ENCODE measurements around the gene AGT.
A peak's percentile ranks its signal among the peaks of the same experiment; 100 is the strongest.

Gene AGT

DNA sequence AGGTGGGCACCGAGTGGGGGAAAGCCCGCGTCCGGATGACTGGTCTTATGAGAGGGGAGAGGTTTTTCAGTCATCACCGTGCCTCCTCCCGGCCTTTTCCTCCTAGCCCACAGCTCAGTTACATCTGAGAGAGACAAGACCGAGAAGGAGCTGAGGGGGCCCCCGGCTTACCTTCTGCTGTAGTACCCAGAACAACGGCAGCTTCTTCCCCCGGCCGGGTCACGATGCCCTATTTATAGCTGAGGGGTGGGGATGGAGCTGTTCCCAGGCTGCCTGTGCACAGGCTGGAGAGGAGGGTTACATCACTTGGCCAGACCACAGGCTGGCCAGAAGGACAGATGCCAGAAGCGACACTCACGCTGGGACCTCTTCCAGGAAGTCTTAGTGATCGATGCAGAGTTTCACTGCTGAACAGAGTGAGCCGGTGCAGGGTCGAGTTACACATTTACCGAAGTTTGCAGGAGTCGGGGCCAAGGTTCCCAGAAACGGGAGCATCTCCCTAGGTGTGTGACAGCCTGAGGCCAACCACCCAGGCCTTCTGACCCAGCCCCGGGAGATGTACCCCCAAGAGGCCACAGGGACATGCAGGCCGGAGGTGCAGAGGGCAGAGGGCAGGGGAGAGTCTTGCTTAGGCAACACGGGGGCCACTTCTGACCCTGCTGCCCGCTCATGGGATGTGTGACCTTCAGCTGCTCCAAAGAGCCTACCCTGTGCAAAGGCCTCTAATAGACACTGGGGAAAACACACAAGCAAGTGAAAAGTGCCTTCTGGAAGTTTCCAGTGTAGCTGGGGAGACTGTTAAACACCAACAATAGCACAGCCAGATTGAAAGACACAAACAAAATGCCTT, at the start of gene AGT:
TSS of gene AGT (minus strand) at position 208 of the 850 bp plus-strand sequence. CDS start 3,299 bp downstream, outside the sequence.
- no peak for DNase-seq

DNA sequence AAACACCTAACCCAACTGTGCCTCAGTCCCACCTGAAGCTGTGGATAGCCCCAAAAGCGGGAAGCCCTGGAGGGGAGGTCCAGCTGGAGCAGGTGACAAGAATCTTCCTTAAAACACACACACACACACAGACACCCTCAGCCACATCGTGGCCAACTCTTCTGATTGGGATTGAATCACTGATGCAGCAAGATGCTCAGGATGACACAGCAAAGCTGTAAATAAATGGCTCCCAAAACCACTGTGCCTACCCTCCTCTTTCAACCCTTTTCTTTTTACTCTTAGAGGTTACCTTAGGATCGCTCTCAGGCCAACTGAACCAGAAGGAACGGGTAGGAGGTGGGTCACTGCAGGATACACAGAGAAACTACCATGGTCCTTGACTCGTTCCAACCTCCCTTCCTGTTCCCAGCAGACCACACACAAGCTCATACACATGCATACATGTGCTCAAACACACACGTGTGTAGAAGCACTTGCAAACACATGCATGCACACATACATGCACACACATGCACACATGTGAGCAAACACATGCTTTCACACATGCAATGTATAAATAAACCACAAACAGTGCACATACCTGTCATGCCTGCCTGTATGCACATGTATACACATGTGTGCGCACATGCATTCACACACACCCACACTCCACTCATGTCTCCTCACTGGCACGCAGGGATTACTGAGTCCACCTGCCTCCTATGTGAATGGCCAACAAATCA, 47.7 kb upstream of the AGT start:
- no peak for DNase-seq

DNA sequence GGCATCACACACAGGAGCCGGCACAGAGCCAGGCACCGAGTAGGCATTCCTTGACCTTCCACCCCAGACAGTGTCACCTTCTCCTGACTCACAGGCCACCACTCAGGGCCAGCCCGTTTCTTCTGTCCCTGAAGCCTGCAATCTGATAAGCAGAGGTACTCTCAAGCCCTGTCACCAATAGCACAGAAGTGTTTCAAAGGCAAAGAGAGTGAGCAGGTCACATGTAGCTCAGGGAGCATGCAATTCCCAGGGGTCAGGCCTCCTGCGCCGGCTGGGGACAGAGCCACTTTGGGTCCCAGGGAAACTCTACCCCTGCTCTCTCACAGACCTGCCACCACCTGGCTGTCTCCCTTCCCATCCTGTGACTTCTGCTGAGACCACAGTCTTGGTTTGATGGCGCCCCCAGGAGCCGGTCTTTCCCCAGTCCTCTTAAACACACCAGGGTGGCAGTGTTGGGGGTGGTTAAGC, 46.5 kb upstream of the AGT start:
- peak; percentile 72 to 88 for DNase-seq

DNA sequence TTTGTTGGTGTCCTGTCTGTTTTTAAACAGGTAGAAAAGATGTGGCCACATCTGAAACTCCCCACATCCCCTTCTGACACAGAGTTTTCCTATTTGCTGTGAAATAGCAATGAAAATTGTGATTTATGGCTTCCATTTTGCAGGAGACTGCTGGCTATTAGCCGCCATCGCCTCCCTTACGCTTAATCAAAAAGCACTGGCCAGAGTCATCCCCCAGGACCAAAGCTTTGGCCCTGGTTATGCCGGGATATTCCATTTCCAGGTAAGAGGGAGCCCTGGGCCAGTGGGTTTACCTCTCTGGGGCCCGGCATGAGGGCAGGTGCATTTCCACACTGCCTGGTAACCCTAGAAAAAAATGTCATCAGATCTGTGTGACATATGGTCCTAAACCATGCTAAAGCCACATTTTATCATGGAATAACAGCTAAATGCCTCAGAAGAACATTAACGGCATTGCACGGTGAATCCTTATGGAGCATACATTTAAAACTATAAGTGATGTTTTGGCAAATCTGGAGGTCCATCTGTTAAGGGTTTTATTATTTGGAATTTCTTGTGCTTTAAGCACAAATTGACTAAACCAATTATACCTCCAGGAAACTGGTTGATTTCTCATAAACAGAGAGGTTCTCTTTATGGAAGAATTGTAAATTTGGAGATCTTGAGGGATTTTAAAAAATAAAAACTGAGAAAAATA, 45.6 kb upstream of the AGT start:
- peak; percentile 69 to 94 for DNase-seq

DNA sequence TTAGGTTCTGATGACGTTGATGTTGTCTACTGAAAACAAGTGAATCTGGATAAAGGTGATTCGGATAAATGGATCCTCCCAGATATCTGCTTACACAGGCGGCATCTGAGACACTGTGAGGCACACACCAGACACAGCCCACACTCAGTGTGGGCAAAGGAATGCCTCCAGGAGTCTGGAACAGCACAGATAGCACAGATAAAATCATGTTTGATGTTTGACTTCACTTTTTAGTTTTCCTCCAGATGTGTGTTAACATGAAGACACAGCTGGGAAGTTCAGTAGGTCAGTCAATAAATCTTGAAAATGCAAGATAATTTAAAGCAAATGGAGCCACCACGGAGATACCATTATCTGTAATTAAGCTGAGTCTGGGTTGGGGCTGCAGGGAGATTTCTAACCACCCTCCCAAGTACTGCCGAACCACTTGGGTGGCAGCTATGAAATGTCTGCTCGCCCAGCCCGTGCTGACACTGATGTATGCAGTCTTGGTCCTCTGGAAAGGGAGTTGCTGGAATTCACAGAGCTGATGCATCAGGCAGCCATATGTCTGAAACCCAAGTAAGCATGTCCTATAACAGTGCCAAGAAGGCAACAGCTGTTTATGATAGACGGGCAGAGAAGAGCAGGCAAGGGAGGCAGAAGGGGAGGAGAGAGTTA, 44.9 kb upstream of the AGT start:
- DNase-seq = peak; percentile 86 to 96

DNA sequence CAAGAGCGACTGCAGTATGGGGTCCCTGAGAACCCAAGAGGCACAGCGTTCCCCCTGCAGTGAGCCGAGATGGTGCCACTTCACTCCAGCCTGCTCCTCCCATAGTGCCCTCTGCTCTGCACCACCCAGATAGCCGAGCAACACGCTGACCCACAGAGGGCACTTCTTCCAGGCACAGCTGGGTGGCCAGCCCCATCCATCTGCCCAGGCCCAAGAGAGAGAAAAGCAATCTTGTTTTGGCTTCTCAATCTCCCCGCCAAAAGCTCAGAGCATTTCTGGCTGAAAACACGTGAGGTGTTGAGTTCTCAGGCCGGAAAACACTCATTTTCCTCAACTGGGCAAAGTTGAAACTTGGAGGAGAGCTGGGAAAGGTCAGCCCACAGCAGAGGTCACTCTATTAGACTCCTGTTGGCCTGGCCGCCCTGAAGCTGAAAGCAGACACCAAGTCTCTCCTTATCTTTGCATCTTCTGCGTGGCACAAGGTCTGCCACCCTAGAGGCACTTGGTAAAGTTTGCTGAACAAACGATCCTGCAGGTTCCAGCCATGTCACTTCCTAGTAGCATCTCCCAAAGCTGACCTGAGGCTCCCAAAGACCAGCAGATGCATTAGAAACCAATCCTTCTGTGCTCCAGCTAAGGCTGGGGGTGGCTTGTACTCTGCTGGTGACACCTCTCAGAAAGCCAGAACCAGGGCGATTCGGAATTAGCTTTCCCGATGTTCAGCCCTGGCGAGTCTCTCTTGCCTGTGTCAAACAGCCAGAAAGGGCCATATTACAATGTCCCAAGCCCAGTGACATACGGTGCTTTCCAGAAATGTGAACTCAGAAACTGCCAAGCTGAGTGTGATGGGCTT, 44.2 kb upstream of the AGT start:
- DNase-seq = peak in 1 of 2 experiments; percentile 29

DNA sequence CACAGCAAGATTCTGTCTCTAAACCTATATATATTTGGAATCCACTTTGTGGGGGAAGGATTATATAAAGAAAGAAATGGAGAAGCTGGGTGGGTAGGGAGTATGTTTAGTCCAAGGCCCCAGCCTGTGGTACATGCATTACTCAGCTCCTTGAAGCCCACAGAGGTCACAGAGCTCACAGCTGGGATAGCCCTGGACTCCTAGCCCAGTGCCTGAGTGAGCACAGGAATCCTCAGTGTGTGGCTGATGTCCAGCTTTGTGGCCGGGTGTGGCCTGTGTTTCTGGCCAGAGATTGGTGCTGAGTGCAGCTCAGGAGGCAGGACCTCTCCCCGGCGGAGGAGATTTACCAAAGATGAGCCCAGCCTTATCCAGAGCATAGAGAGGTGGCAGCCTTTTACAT, 40.9 kb upstream of the AGT start:
- DNase-seq = no peak

DNA sequence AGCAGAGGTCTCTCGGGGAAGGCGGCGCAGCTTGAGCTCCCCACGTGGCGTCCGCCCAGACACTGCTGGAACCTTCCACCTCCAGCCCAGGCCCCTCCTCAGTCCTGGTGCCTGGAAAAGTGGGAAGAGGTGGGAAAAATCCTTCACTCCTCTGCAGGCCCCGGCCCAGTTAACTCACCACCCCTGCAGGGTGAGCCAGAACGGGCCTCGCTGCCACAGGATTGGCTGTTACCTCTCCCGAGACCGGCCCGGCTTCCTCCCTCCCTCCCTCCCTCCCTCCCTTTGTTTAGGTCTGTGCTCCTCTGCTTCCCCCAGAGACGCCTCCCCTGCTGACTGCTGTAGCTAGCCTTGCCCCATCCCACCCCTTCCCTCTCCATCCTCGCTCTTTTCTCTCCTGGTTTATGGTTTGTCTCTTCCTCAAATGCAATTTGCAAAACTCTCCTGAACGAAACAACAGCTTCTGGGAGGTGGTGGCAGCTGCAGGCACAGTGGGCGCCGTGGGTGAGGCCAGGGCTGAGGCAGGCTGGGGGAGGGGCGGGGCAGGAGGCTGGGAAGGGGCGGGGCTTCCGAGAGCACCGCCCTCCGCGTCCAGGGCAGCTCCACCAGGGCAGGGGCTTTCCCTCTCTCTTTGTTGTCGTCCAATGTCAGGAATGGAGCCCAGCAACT, 39.8 kb upstream of the AGT start:
- DNase-seq = peak; percentile 18 to 58

DNA sequence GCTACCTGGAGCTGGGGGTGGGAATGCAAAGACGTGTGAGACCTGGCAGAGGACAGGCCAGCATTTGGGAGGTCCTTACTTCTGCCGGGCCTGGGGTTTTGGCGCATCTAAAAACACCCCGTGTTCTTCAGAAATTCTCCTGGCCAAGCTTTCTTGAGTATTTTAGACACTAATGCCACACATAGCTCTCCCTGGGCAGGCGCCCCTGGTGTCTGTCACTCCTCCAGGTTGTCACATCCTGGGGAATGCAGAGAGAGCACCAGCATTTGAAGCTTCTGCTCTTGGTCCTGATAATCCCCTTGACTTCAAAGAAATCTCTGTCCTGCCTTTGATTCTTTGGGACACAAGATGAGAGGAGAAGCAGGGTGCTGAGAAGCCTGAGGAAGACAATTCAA, 39.3 kb upstream of the AGT start:
- DNase-seq = no peak

DNA sequence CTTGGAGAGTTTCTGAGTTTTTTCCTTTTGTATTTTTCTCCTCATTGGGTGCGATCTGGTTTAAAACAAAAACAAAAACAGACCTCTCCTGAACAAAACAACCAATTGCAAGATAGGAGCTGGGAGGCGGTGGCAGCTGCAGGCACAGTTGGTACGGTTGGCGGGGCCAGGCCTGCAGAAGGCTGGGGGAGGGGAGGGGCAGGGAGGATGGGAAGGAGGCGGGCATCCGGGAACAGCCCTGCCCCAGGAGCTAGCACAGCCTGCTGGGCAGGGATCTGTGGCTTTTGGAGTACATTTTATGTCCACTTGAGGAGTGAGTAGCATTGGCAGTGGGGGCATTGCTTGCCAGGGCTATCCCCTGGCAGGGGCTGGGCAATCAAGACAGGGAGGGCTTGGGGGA, 38.5 kb upstream of the AGT start:
- peak; percentile 75 to 93 for DNase-seq

DNA sequence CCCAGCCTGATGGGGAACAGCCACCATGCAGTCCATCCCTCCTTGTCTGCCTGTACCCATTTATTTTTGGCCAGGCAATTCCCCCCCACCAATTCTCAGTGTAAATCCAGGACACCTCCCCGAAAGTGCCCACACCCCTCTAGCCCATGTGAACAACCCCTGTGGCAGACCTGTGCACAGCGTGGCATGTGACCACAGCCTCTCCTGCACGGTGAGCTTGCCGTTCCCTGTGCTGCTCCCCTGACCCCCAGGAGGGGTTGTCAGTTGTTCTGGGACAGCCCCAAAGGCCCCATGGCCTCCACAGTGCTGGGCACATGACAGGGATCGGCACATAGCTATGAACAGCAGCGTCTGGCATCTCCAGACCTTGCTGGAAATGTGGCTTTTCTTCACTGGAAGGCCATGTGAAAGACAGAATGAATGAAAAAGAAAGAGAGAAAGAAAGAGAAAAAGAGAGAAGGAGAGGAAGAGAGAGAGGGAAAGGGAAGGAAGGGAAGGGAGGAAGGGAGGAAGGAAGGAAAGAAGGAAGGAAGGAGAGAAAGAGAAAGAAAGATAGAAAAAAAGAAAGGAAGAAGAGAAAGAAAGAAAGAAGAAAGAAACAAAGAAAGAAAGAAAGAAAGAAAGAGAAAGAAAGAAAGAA, 37.2 kb upstream of the AGT start:
- DNase-seq = no peak

DNA sequence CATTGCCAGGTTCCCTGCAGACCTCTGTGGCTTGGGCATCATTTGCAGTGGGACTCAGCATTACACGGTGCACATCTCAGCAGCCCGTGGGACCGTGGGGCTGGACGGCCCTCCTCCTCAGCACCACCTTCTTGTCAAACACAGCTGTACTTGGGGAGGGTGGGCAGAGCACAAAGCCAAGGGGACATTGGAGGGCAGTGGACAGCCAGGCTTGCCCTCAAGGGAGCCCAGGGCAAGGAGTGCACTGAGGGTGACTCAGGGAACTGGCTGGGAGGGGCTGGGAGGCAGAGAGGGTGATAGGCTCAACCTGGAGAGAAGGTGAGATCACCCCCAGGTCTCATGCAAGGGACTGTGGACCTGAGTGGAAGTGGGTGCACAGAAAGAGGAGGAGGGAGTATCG, 36.7 kb upstream of the AGT start:
- no peak for DNase-seq

DNA sequence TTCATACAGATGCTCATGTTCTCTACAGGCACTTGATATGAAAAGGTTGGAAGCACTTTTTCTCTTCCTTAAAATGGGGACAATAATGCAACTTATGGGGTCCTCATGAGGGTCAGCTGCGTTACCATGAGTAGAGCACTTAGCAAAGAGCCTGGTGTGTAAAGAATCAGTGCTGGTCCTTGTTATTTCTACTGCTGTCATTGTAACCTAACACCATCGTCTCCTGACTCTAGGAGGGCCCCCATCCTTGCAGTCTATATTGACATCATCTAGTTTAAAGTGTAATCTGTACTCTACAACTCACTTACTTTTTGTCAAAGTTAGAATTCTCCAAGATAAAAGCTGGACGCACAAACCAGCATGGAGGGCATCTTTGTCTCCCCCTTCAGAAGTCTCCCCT, 35.7 kb upstream of the AGT start:
- no peak for DNase-seq

DNA sequence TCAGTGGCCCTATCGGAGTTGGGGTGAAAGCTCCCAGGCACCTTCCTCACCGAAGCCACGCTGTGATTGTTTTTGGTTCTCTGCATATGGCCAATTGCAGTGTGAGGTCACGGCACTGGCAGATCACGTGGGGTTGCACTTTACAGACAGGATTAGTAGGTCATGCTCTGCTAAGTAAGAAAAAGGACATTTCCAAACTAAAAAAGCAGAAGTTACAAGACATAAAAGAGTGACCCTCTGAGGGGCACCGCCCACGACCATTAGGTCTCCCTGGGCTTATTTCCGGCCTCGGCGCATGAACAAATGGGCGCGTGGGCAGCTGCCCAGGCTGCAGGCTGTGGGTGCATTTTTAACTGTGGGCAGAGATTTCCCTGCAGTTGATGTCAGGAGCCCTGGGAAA, 35.2 kb upstream of the AGT start:
- no peak for DNase-seq

DNA sequence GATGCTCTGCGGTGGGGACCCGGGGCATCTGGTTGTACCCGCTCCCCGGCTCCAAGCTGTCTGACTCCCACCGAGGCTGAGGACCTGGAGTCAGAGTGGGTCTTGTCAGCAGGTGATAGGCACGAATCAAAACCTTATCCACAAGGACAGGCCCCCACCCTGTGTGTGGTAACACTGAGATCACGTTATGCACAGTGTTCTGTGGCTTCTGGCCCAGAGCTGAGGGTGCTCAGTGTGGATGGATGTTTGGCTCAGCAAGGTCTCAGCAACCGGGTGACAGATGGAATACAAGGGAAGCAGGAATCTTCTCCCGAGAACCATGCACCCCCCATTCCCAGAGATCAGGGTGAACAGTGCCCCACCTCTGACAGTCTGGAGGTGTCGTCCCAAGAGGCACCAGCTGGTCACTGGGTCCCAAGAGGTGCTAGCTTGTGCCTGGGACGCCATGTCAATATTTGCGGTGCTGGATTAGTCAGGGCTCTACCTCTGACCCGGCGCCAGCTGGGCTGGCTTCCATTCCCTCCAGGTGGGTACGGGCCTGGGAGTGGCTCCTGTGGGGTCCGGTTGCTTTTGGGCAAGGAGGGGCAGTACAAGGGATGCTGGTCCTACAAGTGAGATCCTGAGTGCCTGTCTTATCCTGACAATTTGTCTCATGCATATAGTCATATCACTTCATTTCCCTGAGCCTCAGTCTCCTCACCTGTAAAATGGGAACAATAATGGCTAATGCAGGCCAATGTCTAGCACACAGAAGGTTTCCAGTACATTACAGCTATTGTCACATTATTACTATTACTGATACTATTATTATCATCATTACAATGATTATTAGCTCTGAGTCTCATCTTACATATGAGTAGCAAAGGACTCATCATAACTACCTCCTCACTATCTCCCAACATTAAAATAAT, 34.2 kb upstream of the AGT start:
- peak; percentile 23 to 74 for DNase-seq

DNA sequence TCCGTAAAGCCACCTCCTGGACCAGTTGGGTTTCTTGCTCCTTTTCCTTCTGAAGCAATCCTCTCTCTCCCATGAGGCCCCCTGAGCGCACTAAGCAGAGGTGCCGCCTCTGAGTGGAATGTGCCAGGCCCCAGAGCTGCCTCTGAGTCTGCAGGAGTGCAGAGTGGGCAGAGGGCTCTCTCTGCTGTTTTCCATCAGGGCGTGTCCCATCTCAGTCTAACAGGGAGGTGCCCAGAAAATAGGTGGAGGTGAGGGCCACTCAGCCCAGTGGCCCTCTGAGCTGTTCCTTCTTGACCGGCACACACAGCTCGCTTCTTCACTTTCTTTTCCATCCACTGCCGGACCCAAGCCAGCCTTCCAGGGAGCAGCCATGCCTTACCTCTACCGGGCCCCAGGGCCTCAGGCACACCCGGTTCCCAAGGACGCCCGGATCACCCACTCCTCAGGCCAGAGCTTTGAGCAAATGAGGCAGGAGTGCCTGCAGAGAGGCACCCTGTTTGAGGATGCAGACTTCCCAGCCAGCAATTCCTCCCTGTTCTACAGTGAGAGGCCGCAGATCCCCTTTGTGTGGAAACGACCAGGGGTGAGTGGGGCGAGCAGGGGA, 33.3 kb upstream of the AGT start, which contains the start of gene CAPN9:
TSS of gene CAPN9 (plus strand) at position 262 of the 604 bp plus-strand sequence. CDS start at position 371, 109 bp downstream.
- DNase-seq = no peak

DNA sequence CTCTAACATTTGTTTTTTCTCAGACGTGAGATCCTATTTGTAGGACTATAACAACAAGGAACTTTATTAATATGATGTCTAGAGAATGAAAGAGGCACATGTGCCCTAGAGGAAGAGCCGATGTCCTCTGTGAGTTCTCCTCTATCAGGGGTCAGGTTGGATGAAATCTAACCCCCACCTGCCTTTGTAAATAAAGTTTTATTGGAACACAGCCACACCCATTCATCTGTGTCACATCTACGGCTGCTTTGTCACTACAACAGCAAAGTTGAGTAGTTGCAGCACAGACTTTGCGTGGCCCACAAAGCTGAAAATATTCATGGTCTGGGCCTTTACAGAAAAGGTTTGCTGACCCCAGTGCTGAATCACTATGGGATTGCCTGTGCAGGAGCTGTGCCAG, 32.7 kb upstream of the AGT start:
- DNase-seq = no peak

DNA sequence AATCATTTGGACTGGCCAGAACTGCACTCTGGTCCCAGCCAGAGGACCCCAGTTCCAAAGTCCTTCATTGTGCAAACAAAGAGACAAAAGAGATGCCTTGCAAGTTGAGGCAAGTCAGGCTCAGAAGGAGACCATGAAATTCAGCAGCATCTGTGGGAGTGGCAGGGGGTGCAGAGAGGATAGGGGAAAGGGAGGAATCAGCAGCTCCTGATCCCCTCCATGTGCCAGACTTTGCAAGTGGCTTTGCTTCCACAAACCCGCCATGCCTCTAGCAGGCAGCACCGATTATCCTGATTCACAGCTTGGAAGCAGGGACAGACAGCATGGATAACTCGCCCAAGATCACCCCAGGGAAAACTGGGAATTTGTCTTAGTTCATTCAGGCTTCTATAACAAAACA, 31.1 kb upstream of the AGT start:
- peak in 1 of 2 experiments; percentile 21 for DNase-seq

DNA sequence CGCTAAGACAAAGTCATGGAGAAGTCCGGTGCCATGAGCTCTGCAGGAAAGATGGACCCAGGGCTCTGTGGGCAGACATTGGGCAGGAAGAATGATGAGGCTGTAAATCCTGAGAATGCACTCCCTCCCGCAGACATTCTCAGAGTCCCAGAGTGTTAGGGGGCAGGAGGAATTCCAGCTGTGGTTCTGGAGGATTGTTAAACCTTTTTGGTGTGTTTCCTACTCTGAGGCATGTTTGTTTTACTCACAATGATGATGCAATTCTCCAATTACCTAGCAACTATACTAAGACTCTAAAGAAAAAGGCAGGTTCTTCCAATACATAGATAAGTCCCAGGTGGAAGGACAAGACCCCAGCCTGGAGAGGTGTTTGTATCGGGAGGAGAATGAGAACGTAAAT, 30.5 kb upstream of the AGT start:
- DNase-seq = no peak

Measured in NCI-H524 (cell line).